ENCODE measurements around the gene GNA15.

GNA15 gene

DNA sequence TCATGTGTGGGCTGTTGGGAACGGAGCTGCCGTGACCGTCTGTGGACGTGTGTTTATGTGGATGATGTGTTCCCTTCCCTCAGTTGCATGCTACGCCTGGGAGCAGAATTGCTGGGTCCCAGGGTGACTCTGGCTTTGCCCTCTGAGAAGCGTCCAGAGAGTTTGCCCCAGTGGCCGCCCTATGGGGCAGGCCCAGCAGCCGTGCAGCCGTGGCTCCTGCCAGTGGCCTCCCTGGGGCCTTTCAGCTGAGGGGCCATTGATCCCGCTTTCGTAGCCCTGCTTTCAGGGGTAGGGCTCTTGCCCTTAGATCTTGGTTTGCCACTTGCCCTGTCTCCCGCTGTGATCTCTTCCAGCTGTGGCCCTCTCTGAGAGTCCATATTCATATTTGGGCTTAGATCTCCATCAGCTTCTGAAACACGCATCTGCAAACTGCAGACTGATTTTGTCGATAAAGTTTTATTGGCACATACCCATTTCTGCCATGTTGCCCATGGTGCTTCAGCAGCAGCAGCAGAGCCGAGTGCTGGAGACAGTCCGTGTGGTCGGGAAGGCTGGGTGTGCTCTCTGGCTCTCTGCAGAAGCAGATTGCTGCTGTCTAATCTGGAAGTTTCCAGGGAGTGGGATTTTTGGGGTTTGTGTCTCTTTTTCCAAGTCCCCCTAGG is 24.1 kb upstream of the GNA15 start:
- H3K4me2 ChIP-seq (ENCODE audit: low read depth, low read length, poor library complexity, severe bottlenecking): no peak overlapping the region
- H3K9me2 ChIP-seq (replicated peaks; ENCODE audit: insufficient read depth, low read length): no peaks in the 10 kb centered on the region
- no peak overlapping the region for H3K9ac ChIP-seq (ENCODE audit: low read length)
- H3K27ac ChIP-seq (ENCODE audit: low read depth, low read length): no peak overlapping the region
- no peak overlapping the region for H2AFZ ChIP-seq (ENCODE audit: low read depth, low read length, severe bottlenecking)
- no peaks in the 10 kb centered on the region for H3F3A ChIP-seq (ENCODE audit: insufficient read depth)
- H3K36me3 ChIP-seq (ENCODE audit: low read length): no peaks in the 10 kb centered on the region
- H4K20me1 ChIP-seq (ENCODE audit: low read depth, low read length): no peaks in the 10 kb centered on the region
- no peak overlapping the region for H3K4me3 ChIP-seq (ENCODE audit: insufficient read depth, low read length, poor library complexity, severe bottlenecking)
- no peak for TF ChIP-seq EZH2phosphoT487 (conservative IDR thresholded peaks at IDR 0.05; ENCODE audit: low read length)
- TF ChIP-seq, protein P1, sequence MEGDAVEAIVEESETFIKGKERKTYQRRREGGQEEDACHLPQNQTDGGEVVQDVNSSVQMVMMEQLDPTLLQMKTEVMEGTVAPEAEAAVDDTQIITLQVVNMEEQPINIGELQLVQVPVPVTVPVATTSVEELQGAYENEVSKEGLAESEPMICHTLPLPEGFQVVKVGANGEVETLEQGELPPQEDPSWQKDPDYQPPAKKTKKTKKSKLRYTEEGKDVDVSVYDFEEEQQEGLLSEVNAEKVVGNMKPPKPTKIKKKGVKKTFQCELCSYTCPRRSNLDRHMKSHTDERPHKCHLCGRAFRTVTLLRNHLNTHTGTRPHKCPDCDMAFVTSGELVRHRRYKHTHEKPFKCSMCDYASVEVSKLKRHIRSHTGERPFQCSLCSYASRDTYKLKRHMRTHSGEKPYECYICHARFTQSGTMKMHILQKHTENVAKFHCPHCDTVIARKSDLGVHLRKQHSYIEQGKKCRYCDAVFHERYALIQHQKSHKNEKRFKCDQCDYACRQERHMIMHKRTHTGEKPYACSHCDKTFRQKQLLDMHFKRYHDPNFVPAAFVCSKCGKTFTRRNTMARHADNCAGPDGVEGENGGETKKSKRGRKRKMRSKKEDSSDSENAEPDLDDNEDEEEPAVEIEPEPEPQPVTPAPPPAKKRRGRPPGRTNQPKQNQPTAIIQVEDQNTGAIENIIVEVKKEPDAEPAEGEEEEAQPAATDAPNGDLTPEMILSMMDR (IDR thresholded peaks at IDR 0.05; ENCODE audit: insufficient read depth, low read length, poor library complexity, severe bottlenecking): no peak
- H3K27me3 ChIP-seq (ENCODE audit: low read length): no peaks in the 10 kb centered on the region
- no peaks in the 10 kb centered on the region for H3K79me2 ChIP-seq (ENCODE audit: insufficient read depth, low read length)
- H3K9me3 ChIP-seq (ENCODE audit: insufficient read depth, low read length): no peaks in the 10 kb centered on the region

- Histone ChIP-seq H4K20me1 (ENCODE audit: low read depth, low read length) (no peaks in the 10 kb centered on the region), H3K27ac (ENCODE audit: low read depth, low read length) (no peak overlapping the region), H3K9ac (ENCODE audit: low read length) (no peak overlapping the region), H3K4me3 (ENCODE audit: insufficient read depth, low read length, poor library complexity, severe bottlenecking) (no peak overlapping the region), H3K4me2 (ENCODE audit: low read depth, low read length, poor library complexity, severe bottlenecking) (no peak overlapping the region), H3K9me3 (ENCODE audit: insufficient read depth, low read length) (no peaks in the 10 kb centered on the region), H3K9me2 (replicated peaks; ENCODE audit: insufficient read depth, low read length) (no peaks in the 10 kb centered on the region), H3F3A (ENCODE audit: insufficient read depth) (no peaks in the 10 kb centered on the region), H3K36me3 (ENCODE audit: low read length) (no peaks in the 10 kb centered on the region), H3K79me2 (ENCODE audit: insufficient read depth, low read length) (no peaks in the 10 kb centered on the region), H2AFZ (ENCODE audit: low read depth, low read length, severe bottlenecking) (no peak overlapping the region), H3K27me3 (ENCODE audit: low read length) (no peaks in the 10 kb centered on the region)
- no peak for TF ChIP-seq EZH2phosphoT487 (conservative IDR thresholded peaks at IDR 0.05; ENCODE audit: low read length)
- TF ChIP-seq, protein P1 (IDR thresholded peaks at IDR 0.05; ENCODE audit: insufficient read depth, low read length, poor library complexity, severe bottlenecking): no peak
Measured at GRCh38 chr19:3112375-3113099, 23.3 kb upstream of the GNA15 start.

DNA sequence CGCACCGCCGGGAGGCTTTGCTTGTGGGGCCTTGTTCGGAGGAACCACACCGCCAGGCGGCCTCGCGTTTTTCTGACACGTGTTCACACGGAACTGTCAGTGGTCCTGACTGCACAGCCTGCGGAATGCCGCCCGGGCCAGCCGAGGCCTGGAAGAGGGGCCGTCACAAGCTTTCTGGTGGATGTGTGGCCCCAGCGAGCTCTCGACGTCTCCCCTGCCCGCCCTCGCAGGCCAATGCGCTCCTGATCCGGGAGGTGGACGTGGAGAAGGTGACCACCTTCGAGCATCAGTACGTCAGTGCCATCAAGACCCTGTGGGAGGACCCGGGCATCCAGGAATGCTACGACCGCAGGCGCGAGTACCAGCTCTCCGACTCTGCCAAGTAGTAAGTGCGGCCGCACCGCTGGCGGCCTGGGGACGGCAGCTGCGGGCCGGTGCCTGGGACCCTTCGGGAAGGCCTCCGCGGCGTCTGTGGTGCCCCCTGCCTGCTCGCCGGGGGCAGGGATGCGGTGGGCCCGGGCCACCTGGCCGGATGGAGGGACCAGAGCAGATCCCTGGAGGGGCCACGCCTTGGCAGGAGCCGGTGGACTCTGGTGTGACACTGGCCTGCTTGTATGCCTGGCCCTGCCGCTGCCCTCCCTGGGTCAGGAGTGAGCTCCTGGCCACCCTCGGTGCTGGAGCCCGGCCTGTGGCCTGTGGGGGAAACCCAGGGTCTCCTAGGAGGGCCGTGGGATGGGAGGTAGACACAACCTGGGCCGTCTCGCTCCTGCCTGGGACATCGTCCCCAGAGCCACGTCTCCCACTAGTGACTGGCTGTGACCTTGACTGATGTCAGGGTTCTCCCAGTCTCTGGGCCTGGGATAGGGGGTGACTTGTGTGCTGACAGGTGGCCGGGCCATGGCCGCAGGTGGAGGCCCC is 22.5 kb upstream of the GNA15 start:
- H3K79me2 ChIP-seq (ENCODE audit: insufficient read depth, low read length): no peaks in the 10 kb centered on the region
- H3F3A ChIP-seq (ENCODE audit: insufficient read depth): no peaks in the 10 kb centered on the region
- no peaks in the 10 kb centered on the region for H3K9me2 ChIP-seq (replicated peaks; ENCODE audit: insufficient read depth, low read length)
- no peak overlapping the region for H2AFZ ChIP-seq (ENCODE audit: low read depth, low read length, severe bottlenecking)
- H4K20me1 ChIP-seq (ENCODE audit: low read depth, low read length): no peaks in the 10 kb centered on the region
- no peak overlapping the region for H3K27ac ChIP-seq (ENCODE audit: low read depth, low read length)
- H3K4me2 ChIP-seq (ENCODE audit: low read depth, low read length, poor library complexity, severe bottlenecking): no peak overlapping the region
- H3K36me3 ChIP-seq (ENCODE audit: low read length): no peaks in the 10 kb centered on the region
- H3K4me3 ChIP-seq (ENCODE audit: insufficient read depth, low read length, poor library complexity, severe bottlenecking): no peak overlapping the region
- H3K9me3 ChIP-seq (ENCODE audit: insufficient read depth, low read length): no peaks in the 10 kb centered on the region
- H3K27me3 ChIP-seq (ENCODE audit: low read length): no peaks in the 10 kb centered on the region
- TF ChIP-seq, protein P1 (IDR thresholded peaks at IDR 0.05; ENCODE audit: insufficient read depth, low read length, poor library complexity, severe bottlenecking): no peak
- TF ChIP-seq EZH2phosphoT487 (conservative IDR thresholded peaks at IDR 0.05; ENCODE audit: low read length): no peak
- H3K9ac ChIP-seq (ENCODE audit: low read length): no peak overlapping the region
